ENCODE results near the gene CHERP. TPM values are rescaled to one million over a fixed set of nuclear protein-coding genes. Genes with fewer than 3 reads are reported as not detected.
A peak's percentile ranks its signal among the peaks of the same experiment; 100 is the strongest.

The CHERP gene
- 3.1 TPM in 2 replicates for total RNA-seq (2014; rRNA removed; shearing (Covaris generic))

- peak; percentile 92 for DNase-seq (ENCODE audit: low read depth)
Measured at GRCh38 chr19:16542045-16542909, at the start of gene CHERP. Gene CHERP (minus strand): TSS chr19:16542437. CDS start chr19:16542378, 59 bp downstream.

GRCh38 chr19:16590876-16591802, 48.9 kb upstream of the CHERP start:
- no peak for DNase-seq (ENCODE audit: low read depth)

- DNase-seq (ENCODE audit: low read depth): no peak
Measured at GRCh38 chr19:16589917-16590316, 47.7 kb upstream of the CHERP start.

GRCh38 chr19:16588824-16589577, 46.8 kb upstream of the CHERP start:
- DNase-seq (ENCODE audit: low read depth): no peak

GRCh38 chr19:16587833-16588823, 45.9 kb upstream of the CHERP start:
- DNase-seq (ENCODE audit: low read depth): no peak

GRCh38 chr19:16586991-16587832, 45.0 kb upstream of the CHERP start:
- peak; percentile 28 for DNase-seq (ENCODE audit: low read depth)

GRCh38 chr19:16586477-16586871, 44.2 kb upstream of the CHERP start:
- no peak for DNase-seq (ENCODE audit: low read depth)

GRCh38 chr19:16585808-16586476, 43.7 kb upstream of the CHERP start:
- DNase-seq (ENCODE audit: low read depth): peak; percentile 38

- DNase-seq (ENCODE audit: low read depth): no peak
Measured at GRCh38 chr19:16585094-16585801, 43.0 kb upstream of the CHERP start.

- DNase-seq (ENCODE audit: low read depth): peak; percentile 80
Measured at GRCh38 chr19:16584248-16585093, 42.2 kb upstream of the CHERP start.

- no peak for DNase-seq (ENCODE audit: low read depth)
Measured at GRCh38 chr19:16582486-16583261, 40.4 kb upstream of the CHERP start.

GRCh38 chr19:16581971-16582343, 39.7 kb upstream of the CHERP start:
- no peak for DNase-seq (ENCODE audit: low read depth)

- DNase-seq (ENCODE audit: low read depth): no peak
Measured at GRCh38 chr19:16581145-16581970, 39.1 kb upstream of the CHERP start.

GRCh38 chr19:16579381-16579780, 37.1 kb upstream of the CHERP start:
- DNase-seq (ENCODE audit: low read depth): no peak

GRCh38 chr19:16577531-16577985, 35.3 kb upstream of the CHERP start:
- no peak for DNase-seq (ENCODE audit: low read depth)

Data from RPMI7951 (cell line).